ENCODE data around the gene ALX4. TPM values are rescaled to one million over a fixed set of nuclear protein-coding genes. Genes with fewer than 3 reads are reported as not detected.

ALX4 gene
- total and polyA plus RNA-seq, 2 experiments from 2014 or later, result not detected

- ATAC-seq (no peak), DNase-seq (ENCODE audit: low spot score) (no peak)
- no peak overlapping the region for H3K4me3 Mint-ChIP-seq
- no peak for TF ChIP-seq ZNF331 (CRISPR knock-in tag; IDR thresholded peaks at IDR 0.05; ENCODE audit: low read depth)
- TF ChIP-seq CTCF (conservative IDR thresholded peaks at IDR 0.05; ENCODE audit: low read depth in 2 of 2), result no peak
- no peak for TF ChIP-seq ZNF114 (CRISPR knock-in tag; IDR thresholded peaks at IDR 0.05)
- TF ChIP-seq CREB1 (CRISPR knock-in tag; IDR thresholded peaks at IDR 0.05; ENCODE audit: low read depth), result no peak
- TF ChIP-seq POLR2AphosphoS5 (IDR thresholded peaks at IDR 0.05; ENCODE audit: low read depth), result no peak
- no peak for TF ChIP-seq EZH2phosphoT487 (IDR thresholded peaks at IDR 0.05; ENCODE audit: unreplicated experiment)
- TF ChIP-seq NANOG (IDR thresholded peaks at IDR 0.05; ENCODE audit: borderline replicate concordance), result no peak
- TF ChIP-seq ZNF462 (CRISPR knock-in tag; IDR thresholded peaks at IDR 0.05), result no peak
- TF ChIP-seq STAT1 (IDR thresholded peaks at IDR 0.05; ENCODE audit: unreplicated experiment), result no peak
- no peak for TF ChIP-seq JUNB (IDR thresholded peaks at IDR 0.05; ENCODE audit: unreplicated experiment)
- TF ChIP-seq EZH2 (IDR thresholded peaks at IDR 0.05; ENCODE audit: low read depth, unreplicated experiment), result no peak
- TF ChIP-seq ETS1 (IDR thresholded peaks at IDR 0.05), result no peak
- no peak for TF ChIP-seq REST (IDR thresholded peaks at IDR 0.05; ENCODE audit: unreplicated experiment)
- Histone ChIP-seq H3K79me2 (replicated peaks; ENCODE audit: insufficient read depth) (no peaks in the 10 kb centered on the region), H3K4me3 (no peak overlapping the region), H3F3A (replicated peaks; ENCODE audit: low read depth) (no peaks in the 10 kb centered on the region), H3K4me2 (no peak overlapping the region), H3K27me3 (ENCODE audit: insufficient read depth) (no peaks in the 10 kb centered on the region), H3K27ac (ENCODE audit: low read depth) (no peak overlapping the region), H2AFZ (no peak overlapping the region), H3K4me1 (ENCODE audit: insufficient read depth) (no peaks in the 10 kb centered on the region), H3K36me3 (ENCODE audit: insufficient read depth) (no peaks in the 10 kb centered on the region), H4K20me1 (replicated peaks; ENCODE audit: insufficient read depth) (no peaks in the 10 kb centered on the region), H3K9me2 (ENCODE audit: insufficient read depth) (0 out of 2 replicates have a peak, but pooled peaks cover 8% of the 10 kb centered on the region)
- H3K9me3 Mint-ChIP-seq, result no peaks in the 10 kb centered on the region
- H3K27ac Mint-ChIP-seq, result no peak overlapping the region
- peaks cover 13% of the 10 kb centered on the region for H3K36me3 Mint-ChIP-seq (ENCODE audit: low read depth)
- peaks cover 7% of the 10 kb centered on the region for H3K4me1 Mint-ChIP-seq
- no peaks in the 10 kb centered on the region for H3K27me3 Mint-ChIP-seq (ENCODE audit: insufficient read depth, low read depth, poor library complexity)
These were observed 72.8 kb downstream of the ALX4 start for GRCh38 chr11:44237156-44237555.

Data from GM23338 (cell line).